IMR-90 (cell line): ENCODE measurements around the gene ISG15. TPM values are rescaled to one million over a fixed set of nuclear protein-coding genes. Genes with fewer than 3 reads are reported as not detected.

Experiments used
- ATAC-seq: fragments of 200-7000 bp; cut with Tn5 transposase; 2 replicates; pipeline ENCODE4 v1.9.1; 2020; ENCODE audit warnings: low read depth, mild to moderate bottlenecking, moderate library complexity
- BruUV-seq: library from RNA; stranded (reverse); fragments of 400-500 nt; replicated peaks from 2 replicates; lab custom pipeline; 2021; lab: Mats Ljungman, UMichigan
- CTCF ChIA-PET: fragments of 300-600 bp; formaldehyde crosslinking; extraction: SDS; loops from one replicate; lab custom pipeline; 2021; ENCODE audit warnings: antibody characterized with exemption; lab: Yijun Ruan, JAX
- POLR2A ChIA-PET: fragments of 300-600 bp; sonication (Branson Sonifier 250); formaldehyde crosslinking; loops from one replicate; lab custom pipeline; 2022; ENCODE audit warnings: antibody characterized with exemption; ENCODE audit not compliant: unreplicated experiment; lab: Charles Lee
- DNase-seq: peaks from one replicate; pipeline ENCODE4 v3.0.0; 2013
- H2AFZ ChIP-seq: replicated peaks from 2 replicates; pipeline ENCODE3; 2013; ENCODE audit warnings: low read length, mild to moderate bottlenecking; ENCODE audit not compliant: poor library complexity
- H2AK5ac ChIP-seq: 2 replicates; pipeline ENCODE4 v1.6.1; 2013; ENCODE audit warnings: low read depth, low read length, inconsistent platforms
- H2AK9ac ChIP-seq: replicated peaks from 2 replicates; pipeline ENCODE3; 2013; ENCODE audit warnings: mild to moderate bottlenecking, low read depth, low read length, moderate library complexity; ENCODE audit not compliant: poor library complexity
- H2BK120ac ChIP-seq: 2 replicates; pipeline ENCODE4 v1.6.1; 2013; ENCODE audit warnings: low read depth, low read length, inconsistent platforms
- H2BK15ac ChIP-seq: 3 replicates; pipeline ENCODE4 v1.6.1; 2013; ENCODE audit warnings: low read depth, low read length, inconsistent platforms
- H2BK20ac ChIP-seq: 2 replicates; pipeline ENCODE4 v1.6.1; 2013; ENCODE audit warnings: low read depth, mild to moderate bottlenecking, inconsistent platforms, low read length, moderate library complexity
- H2BK5ac ChIP-seq: 2 replicates; pipeline ENCODE4 v1.6.1; 2013; ENCODE audit warnings: mild to moderate bottlenecking, low read depth, low read length, inconsistent platforms; ENCODE audit not compliant: poor library complexity, severe bottlenecking
- H3K14ac ChIP-seq: replicated peaks from 2 replicates; pipeline ENCODE4 v1.6.1; 2013; ENCODE audit warnings: low read depth, low read length, inconsistent platforms
- H3K18ac ChIP-seq: 2 replicates; pipeline ENCODE4 v1.6.1; 2013; ENCODE audit warnings: low read depth, low read length, control low read depth
- H3K23ac ChIP-seq: 2 replicates; pipeline ENCODE4 v1.6.1; 2013; ENCODE audit warnings: low read depth, low read length, inconsistent platforms
- H3K27ac ChIP-seq: 2 replicates; pipeline ENCODE4 v1.5.1; 2013; ENCODE audit warnings: mild to moderate bottlenecking, control low read depth, low read length; ENCODE audit not compliant: insufficient read depth
- H3K27me3 ChIP-seq: 2 replicates; pipeline ENCODE4 v1.6.1; 2013; ENCODE audit warnings: low read length; ENCODE audit not compliant: control insufficient read depth, insufficient read depth
- H3K36me3 ChIP-seq: 2 replicates; pipeline ENCODE4 v1.6.1; 2013; ENCODE audit warnings: low read length, mixed read lengths; ENCODE audit not compliant: control insufficient read depth, insufficient read depth
- H3K4ac ChIP-seq: 2 replicates; pipeline ENCODE4 v1.6.1; 2013; ENCODE audit warnings: low read depth, low read length, inconsistent platforms
- H3K4me1 ChIP-seq: 2 replicates; pipeline ENCODE4 v1.6.1; 2013; ENCODE audit warnings: low read length, mixed read lengths; ENCODE audit not compliant: control insufficient read depth, insufficient read depth
- H3K4me2 ChIP-seq: 2 replicates; pipeline ENCODE4 v1.6.1; 2013; ENCODE audit warnings: low read depth, mild to moderate bottlenecking, control low read depth, low read length, moderate library complexity
- H3K4me3 ChIP-seq: 2 replicates; pipeline ENCODE4 v1.5.1; 2013; ENCODE audit warnings: low read depth, mild to moderate bottlenecking, control low read depth, low read length, moderate library complexity; ENCODE audit not compliant: insufficient read depth
- H3K56ac ChIP-seq: 2 replicates; pipeline ENCODE4 v1.6.1; 2013; ENCODE audit warnings: low read length, inconsistent platforms; ENCODE audit not compliant: insufficient read depth; ENCODE audit errors: extremely low read depth
- H3K79me1 ChIP-seq, 2 experiments: 2 replicates each; pipeline ENCODE4 v1.6.1; 2013; ENCODE audit warnings: low read length in 2 of 2, inconsistent platforms in 1 of 2, low read depth in 1 of 2
- H3K9ac ChIP-seq: 2 replicates; pipeline ENCODE4 v1.6.1; 2013; ENCODE audit warnings: low read depth, low read length, control low read depth
- H3K9me1 ChIP-seq: 2 replicates; pipeline ENCODE4 v1.6.1; 2013; ENCODE audit warnings: low read length, inconsistent platforms; ENCODE audit not compliant: insufficient read depth
- H3K9me3 ChIP-seq: 2 replicates; pipeline ENCODE4 v1.6.1; 2013; ENCODE audit warnings: low read length; ENCODE audit not compliant: control insufficient read depth, insufficient read depth
- H4K20me1 ChIP-seq: 2 replicates; pipeline ENCODE4 v1.6.1; 2013; ENCODE audit warnings: low read length, inconsistent platforms; ENCODE audit not compliant: insufficient read depth
- H4K5ac ChIP-seq: 2 replicates; pipeline ENCODE4 v1.6.1; 2013; ENCODE audit warnings: mild to moderate bottlenecking, low read depth, low read length, control low read depth
- H4K8ac ChIP-seq, 2 experiments: 2 replicates each; pipeline ENCODE4 v1.6.1; 2013; ENCODE audit warnings: low read depth in 2 of 2, low read length in 2 of 2, control low read depth in 1 of 2, inconsistent platforms in 1 of 2
- H4K91ac ChIP-seq: 2 replicates; pipeline ENCODE4 v1.6.1; 2013; ENCODE audit warnings: low read depth, low read length, inconsistent platforms; ENCODE audit not compliant: insufficient read depth
- CHD1 ChIP-seq: IDR thresholded peaks from 2 replicates; pipeline ENCODE4 v1.6.1; 2012; ENCODE audit warnings: low read depth, low read length, improper control_type of control experiment
- FOS ChIP-seq: fragments of 150-350 bp; IDR thresholded peaks from 2 replicates; pipeline ENCODE4 v1.6.1; 2016; ENCODE audit warnings: low read depth, low read length
- MAFK ChIP-seq: IDR thresholded peaks from 2 replicates; pipeline ENCODE4 v1.6.1; 2012; ENCODE audit warnings: low read depth, low read length, improper control_type of control experiment
- MXI1 ChIP-seq: IDR thresholded peaks from 2 replicates; pipeline ENCODE4 v1.6.1; 2012; ENCODE audit warnings: low read depth, mild to moderate bottlenecking, low read length, moderate library complexity, borderline replicate concordance
- NFE2L2 ChIP-seq: fragments of 150-350 bp; IDR thresholded peaks from 2 replicates; pipeline ENCODE4 v1.6.1; 2016; ENCODE audit warnings: low read depth, mild to moderate bottlenecking, low read length
- RAD21 ChIP-seq: IDR thresholded peaks from 2 replicates; pipeline ENCODE4 v1.6.1; 2012; ENCODE audit warnings: low read length, improper control_type of control experiment
- RFX5 ChIP-seq: IDR thresholded peaks from 2 replicates; pipeline ENCODE4 v1.8.0; 2012; ENCODE audit warnings: low read depth, mild to moderate bottlenecking, low read length, moderate library complexity
- SMC3 ChIP-seq: fragments of 150-350 bp; IDR thresholded peaks from 2 replicates; pipeline ENCODE4 v1.6.1; 2016; ENCODE audit warnings: low read depth, mild to moderate bottlenecking, antibody characterized with exemption, low read length, moderate library complexity
- WGBS, 2 experiments: methylation state at CpG; one replicate each; pipeline versions ENCODE4 v1.1.5 to v1.1.7; 2013; ENCODE audit warnings: missing lambda C conversion rate in 2 of 2; ENCODE audit not compliant: insufficient read length in 1 of 2; ENCODE audit errors: extremely low coverage in 2 of 2; 5-methylcytosine and 5-hydroxymethylcytosine counted together
- dilution Hi-C: fragments of 300-500 bp; cut with HindIII; formaldehyde crosslinking; loops from one replicate; pipeline ENCODE4 v1.14.3; 2018; ENCODE audit warnings: low sequenced_read_pairs; ENCODE audit not compliant: unreplicated experiment
- in situ Hi-C: fragments of 300-500 bp; cut with MboI; formaldehyde crosslinking; loops from 3 replicates; pipeline ENCODE4 v1.14.3; 2019; ENCODE audit warnings: low sequenced_read_pairs, inconsistent platforms, mixed read lengths
- intact Hi-C: fragments of 100-400 bp; cut with micrococcal nuclease; formaldehyde crosslinking; loops from 2 replicates; pipeline ENCODE4 v1.10.0; 2022
- polyA plus RNA-seq, 3 experiments: library from polyadenylated mRNA; depleted of rRNA; stranded (reverse); fragments of >200 nt; gene quantifications; 2 replicates each; pipeline ENCODE4 v1.2.3, GENCODE V29; 2012; ENCODE audit warnings: low replicate concordance in 1 of 3
- total RNA-seq: library from RNA; depleted of rRNA; stranded (reverse); fragments of >200 nt; gene quantifications from 2 replicates; pipeline ENCODE4 v1.2.3, GENCODE V29; 2012

Gene ISG15
- total and polyA plus RNA-seq, 2 of the 4 experiments (the other 2 are of a cell fraction), result 99.1 to 105 TPM

DNA sequence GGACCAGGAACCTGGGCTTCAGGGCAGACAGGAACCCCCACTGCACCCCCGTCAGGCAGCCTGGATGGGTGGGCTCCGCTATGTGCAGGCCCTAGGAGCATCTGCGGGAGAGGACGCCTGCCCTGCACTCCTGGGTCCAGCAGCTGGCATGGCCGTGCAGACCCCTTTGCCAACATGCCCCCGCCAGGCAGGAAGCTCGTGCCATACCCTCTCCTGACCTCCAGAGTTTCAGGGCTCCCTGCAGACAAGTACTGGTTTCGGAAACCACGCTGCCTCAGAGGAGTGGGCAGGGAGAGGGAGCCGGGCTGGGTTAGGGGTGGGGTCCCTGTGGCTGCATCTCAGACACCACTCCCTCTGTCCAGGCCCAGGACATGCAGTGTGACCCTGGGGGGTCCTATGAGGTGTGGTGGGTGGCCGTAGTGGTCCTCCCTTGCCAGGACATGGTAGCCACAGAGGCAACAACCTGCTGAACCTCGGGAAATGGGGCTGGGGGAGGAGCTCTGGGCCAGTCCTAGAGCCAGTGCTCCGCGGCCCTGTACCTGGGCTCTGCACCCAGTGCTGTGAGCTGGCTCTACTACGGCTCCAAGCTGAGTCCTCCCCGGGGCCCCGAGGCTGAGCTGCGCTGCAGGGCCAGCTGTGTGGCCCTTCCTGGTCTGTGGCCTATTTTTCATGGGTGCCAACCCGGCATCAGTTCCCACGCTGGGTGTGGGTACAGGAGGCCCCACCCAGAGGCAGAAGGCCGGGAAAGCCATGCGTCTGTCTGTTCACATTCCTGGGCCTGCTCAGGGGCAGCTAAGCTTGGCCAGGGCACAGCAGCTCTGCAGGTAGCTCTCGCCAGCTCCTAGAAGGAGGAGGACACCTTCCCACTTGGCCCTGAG, 45.6 kb upstream of the ISG15 start (continued):
- TF ChIP-seq NFE2L2, result no peak
- no peak for TF ChIP-seq RFX5

DNA sequence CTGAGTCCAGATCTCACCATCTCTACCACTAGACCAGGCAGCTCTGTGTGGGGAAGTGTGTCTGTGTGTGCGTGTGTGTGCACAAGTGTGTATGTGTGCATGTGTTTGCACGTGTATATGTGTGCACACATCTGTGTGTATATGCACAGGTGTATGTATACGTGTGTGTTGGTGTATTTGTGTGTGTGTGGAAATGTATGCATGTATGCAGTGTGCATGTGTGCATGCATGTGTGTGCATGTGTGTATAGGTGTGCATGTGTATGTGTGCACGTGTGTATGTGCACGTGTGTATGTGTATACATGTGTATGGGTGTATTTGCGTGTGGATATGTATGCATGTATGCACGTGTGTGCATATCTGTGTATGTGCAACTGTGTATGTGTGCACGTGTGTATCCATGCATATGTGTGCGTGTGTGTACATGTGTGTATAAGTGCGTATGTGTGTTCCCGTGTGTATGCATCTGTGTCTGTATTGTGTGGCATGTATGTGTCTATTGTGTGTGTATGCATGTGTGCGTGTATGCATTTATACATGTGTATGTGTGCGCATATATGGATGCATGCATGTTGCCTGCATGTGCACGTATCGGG, 43.9 kb upstream of the ISG15 start:
- no TSS peak for BruUV-seq
- H3K9me1 ChIP-seq, result peaks cover 6% of the 10 kb centered on the region
- H3K4ac ChIP-seq, result no peak overlapping the region
- in situ Hi-C loops, result no loop called here
- H3K56ac ChIP-seq, result no peak overlapping the region
- no peak overlapping the region for H3K18ac ChIP-seq
- intact Hi-C loops, result no loop called here
- H4K20me1 ChIP-seq, result no peaks in the 10 kb centered on the region; the same call in 1 of the 2 replicates
- no peak overlapping the region for H3K9ac ChIP-seq
- no peak overlapping the region for H2AK5ac ChIP-seq
- peaks cover 6% of the 10 kb centered on the region; the same call in 1 of the 2 replicates for H3K4me1 ChIP-seq
- no peaks in the 10 kb centered on the region for H3K9me3 ChIP-seq
- no peak overlapping the region for H3K4me2 ChIP-seq
- ChIA-PET CTCF (no interaction called here), POLR2A (no interaction called here)
- no peak overlapping the region for H3K27ac ChIP-seq
- H2BK20ac ChIP-seq, result no peak overlapping the region
- H2BK120ac ChIP-seq, result no peak overlapping the region
- 92% methylated on average over 13 of the region's 15 CpGs; no CpG with 5 or more reads in 1 of the 2 experiments for WGBS, 2 experiments
- peaks cover 5% of the 10 kb centered on the region; the same call in 1 of the 2 replicates for H3K27me3 ChIP-seq
- H2AK9ac ChIP-seq, result no peak overlapping the region
- H3K14ac ChIP-seq, result no peak overlapping the region
- no peak for TF ChIP-seq CHD1
- no peak for TF ChIP-seq RAD21
- no peak for TF ChIP-seq FOS
- TF ChIP-seq MAFK, result no peak
- no peak for TF ChIP-seq SMC3
- no peak for TF ChIP-seq MXI1
- H2AFZ ChIP-seq, result no peak overlapping the region
- ATAC-seq, result no peak
- H3K4me3 ChIP-seq, result no peak overlapping the region
- H4K91ac ChIP-seq, result no peak overlapping the region
- no peak for DNase-seq
- peaks cover 0 to 10% of the 10 kb centered on the region in 2 experiments; a peak in 1 of 4 replicates for H3K79me1 ChIP-seq
- no peak overlapping the region for H4K5ac ChIP-seq
- no peak overlapping the region for H4K8ac ChIP-seq
- dilution Hi-C loops, result no loop called here
- H2BK15ac ChIP-seq, result no peak overlapping the region
- H3K23ac ChIP-seq, result no peak overlapping the region
- no peak overlapping the region for H2BK5ac ChIP-seq
- peaks cover 4% of the 10 kb centered on the region for H3K36me3 ChIP-seq
